K562 (cell line): ENCODE results near the gene CACNA2D3. TPM values are rescaled to one million over a fixed set of nuclear protein-coding genes. Genes with fewer than 3 reads are reported as not detected.

Source experiments
- ATAC-seq: fragments of 200-7000 bp; cut with Tn5 transposase; 3 replicates; pipeline ENCODE4 v1.9.1; 2020; ENCODE audit warnings: moderate library complexity
- BruUV-seq: library from RNA; stranded (reverse); fragments of 400-500 nt; replicated peaks from 2 replicates; lab custom pipeline; 2021; lab: Mats Ljungman, UMichigan
- CTCF ChIA-PET: fragments of 300-600 bp; formaldehyde crosslinking; extraction: SDS; loops from one replicate; lab custom pipeline; 2021; ENCODE audit warnings: low intra/inter-chr PET ratio; lab: Yijun Ruan, JAX
- POLR2A ChIA-PET: fragments of 300-600, 350-650 bp; sonication (Branson Sonifier 250); formaldehyde crosslinking; extraction: SDS; loops from one replicate; lab custom pipeline; 2021; ENCODE audit warnings: antibody characterized with exemption, inconsistent platforms; lab: Yijun Ruan, JAX
- DNase-seq, 4 experiments: peaks; one replicate each; pipeline versions ENCODE4 v3.0.0 to v3.0.0-alpha.2; 2011 to 2018; ENCODE audit warnings: low spot score in 3 of 4, mixed read lengths in 3 of 4; ENCODE audit errors: extremely low read depth in 1 of 4
- FAIRE-seq: peaks from 2 replicates; lab custom pipeline; 2011; peaks lifted over from hg19 to GRCh38; lab: Jason Lieb, UNC
- H2AFZ ChIP-seq: 2 replicates; pipeline ENCODE4 v1.6.0; 2011; ENCODE audit warnings: low read depth, low read length, control low read depth, inconsistent platforms
- H3K27ac ChIP-seq: fragments of 200-600 bp; 3 replicates; pipeline ENCODE4 v1.8.0; 2011; ENCODE audit warnings: low read depth, mild to moderate bottlenecking, control low read depth, inconsistent platforms, low read length, moderate library complexity, mixed read lengths; ENCODE audit errors: extremely low read depth
- H3K27me3 ChIP-seq, 2 experiments: fragments of 300-600 bp in 1 of 2; 2 replicates in 1 of 2; 3 replicates in 1 of 2; pipeline versions ENCODE4 v1.6.0 to v1.8.0; 2011; ENCODE audit warnings: inconsistent platforms in 2 of 2, low read length in 2 of 2, mild to moderate bottlenecking in 1 of 2, mixed read lengths in 1 of 2, moderate library complexity in 1 of 2; ENCODE audit not compliant: control insufficient read depth in 2 of 2, insufficient read depth in 2 of 2
- H3K36me3 ChIP-seq: fragments of 300-600 bp; 3 replicates; pipeline ENCODE4 v1.8.0; 2011; ENCODE audit warnings: mild to moderate bottlenecking, low read length, inconsistent platforms; ENCODE audit not compliant: control insufficient read depth, insufficient read depth
- H3K4me1 ChIP-seq, 2 experiments: fragments of 200-600 bp in 1 of 2; replicated peaks in 1 of 2; 2 replicates in 1 of 2; 3 replicates in 1 of 2; pipeline versions ENCODE4 v1.5.1 to v1.8.0; 2011; ENCODE audit warnings: inconsistent platforms in 2 of 2, low read length in 2 of 2, mild to moderate bottlenecking in 1 of 2, mixed read lengths in 1 of 2, moderate library complexity in 1 of 2; ENCODE audit not compliant: control insufficient read depth in 2 of 2, insufficient read depth in 2 of 2
- H3K4me2 ChIP-seq: 2 replicates; pipeline ENCODE4 v1.6.1; 2011; ENCODE audit warnings: low read length, control low read depth, inconsistent platforms, mixed read lengths; ENCODE audit not compliant: insufficient read depth
- H3K4me3 ChIP-seq: fragments of 200-600 bp; sonication (generic), shearing (Covaris generic); 2 replicates; pipeline ENCODE4 v1.5.1; 2016; ENCODE audit warnings: control low read depth, inconsistent platforms
- H3K79me2 ChIP-seq: fragments of 200-600 bp; 3 replicates; pipeline ENCODE4 v1.8.0; 2011; ENCODE audit warnings: low read length, inconsistent platforms; ENCODE audit not compliant: control insufficient read depth, insufficient read depth
- H3K9ac ChIP-seq, 2 experiments: 2 replicates each; pipeline versions ENCODE4 v1.6.0 to v1.6.1; 2011; ENCODE audit warnings: low read depth in 2 of 2, low read length in 2 of 2, control low read depth in 1 of 2, inconsistent platforms in 1 of 2, mild to moderate bottlenecking in 1 of 2, mixed read lengths in 1 of 2; ENCODE audit not compliant: insufficient read depth in 1 of 2
- H3K9me1 ChIP-seq: one replicate; pipeline ENCODE4 v1.6.0; 2011; ENCODE audit warnings: inconsistent platforms, mild to moderate bottlenecking, low read length, moderate library complexity; ENCODE audit not compliant: control insufficient read depth, insufficient read depth
- H3K9me3 ChIP-seq: replicated peaks from 2 replicates; pipeline ENCODE4 v1.5.1; 2011; ENCODE audit warnings: low read depth, low read length, inconsistent platforms; ENCODE audit not compliant: control insufficient read depth, insufficient read depth
- H4K20me1 ChIP-seq: replicated peaks from 2 replicates; pipeline ENCODE4 v1.6.1; 2011; ENCODE audit warnings: low read length, inconsistent platforms, mixed read lengths; ENCODE audit not compliant: control insufficient read depth, insufficient read depth
- CHD1 ChIP-seq: fragments of 200-600 bp; sonication (generic); IDR thresholded peaks from one replicate; pipeline ENCODE4 v1.6.1; 2012; ENCODE audit warnings: mild to moderate bottlenecking, moderate library complexity, low read length, inconsistent platforms
- DACH1 ChIP-seq: fragments of 450-650 bp; IDR thresholded peaks from 2 replicates; pipeline ENCODE4 v1.6.1; 2018; ENCODE audit not compliant: partially characterized antibody
- HCFC1 ChIP-seq: IDR thresholded peaks from 2 replicates; pipeline ENCODE4 v1.6.1; 2012; ENCODE audit warnings: low read depth, low read length, improper control_type of control experiment
- HOMEZ ChIP-seq: fragments of 250-450 bp; sonication (Bioruptor Pico); IDR thresholded peaks from 2 replicates; pipeline ENCODE4 v1.4.0; 2020; ENCODE audit warnings: mild to moderate bottlenecking, moderate library complexity
- ID3 ChIP-seq, 2 experiments: fragments of 250-450 bp in 1 of 2; fragments of 450-650 bp in 1 of 2; sonication (Bioruptor Pico) in 1 of 2; IDR thresholded peaks; 2 replicates each; pipeline versions ENCODE4 v1.6.1 to v1.8.0; 2016 to 2021; ENCODE audit warnings: mild to moderate bottlenecking in 2 of 2, moderate library complexity in 2 of 2, missing compliant biosample characterization in 1 of 2, missing genetic modification characterization in 1 of 2
- NELFE ChIP-seq: IDR thresholded peaks from 2 replicates; pipeline ENCODE4 v1.6.1; 2011; ENCODE audit warnings: mild to moderate bottlenecking; ENCODE audit not compliant: insufficient read depth, insufficient read length
- PHB2 ChIP-seq: fragments of 450-650 bp; IDR thresholded peaks from 2 replicates; pipeline ENCODE4 v1.6.1; 2017; ENCODE audit warnings: low read depth
- POLR2A ChIP-seq: fragments of 450-650 bp; conservative IDR thresholded peaks from 2 replicates; pipeline ENCODE4 v1.6.1; 2016
- SAFB ChIP-seq: fragments of 200-400 bp; formaldehyde crosslinking; IDR thresholded peaks from 2 replicates; pipeline ENCODE4 v1.6.1; 2017; ENCODE audit warnings: low read depth, low read length, borderline replicate concordance
- TOE1 ChIP-seq, 2 experiments: fragments of 450-650 bp in 1 of 2; sonication (generic) in 1 of 2; formaldehyde crosslinking in 1 of 2; IDR thresholded peaks; 2 replicates each; pipeline versions ENCODE4 v1.7.1 to v1.8.0; 2016 to 2022; ENCODE audit warnings: borderline replicate concordance in 2 of 2, mild to moderate bottlenecking in 2 of 2, antibody characterized with exemption in 1 of 2, inconsistent platforms in 1 of 2, low read depth in 1 of 2, missing genetic modification reagents in 1 of 2, moderate library complexity in 1 of 2
- XRCC3 ChIP-seq: fragments of 450-650 bp; IDR thresholded peaks from 2 replicates; pipeline ENCODE4 v1.6.1; 2017; ENCODE audit warnings: mild to moderate bottlenecking, moderate library complexity
- ZNF165 ChIP-seq: fragments of 250-450 bp; sonication (Bioruptor Pico); IDR thresholded peaks from 2 replicates; pipeline ENCODE4 v1.4.0; 2020; ENCODE audit warnings: borderline replicate concordance
- ZNF277 ChIP-seq: fragments of 250-450 bp; sonication (Bioruptor Pico); IDR thresholded peaks from 2 replicates; pipeline ENCODE4 v1.8.0; 2022; ENCODE audit warnings: inconsistent platforms, mild to moderate bottlenecking, moderate library complexity, borderline replicate concordance
- ZNF518B ChIP-seq: fragments of 250-450 bp; sonication (Bioruptor Pico); IDR thresholded peaks from 2 replicates; pipeline ENCODE4 v1.5.0; 2021; ENCODE audit warnings: mild to moderate bottlenecking, moderate library complexity
- WGBS: fragments of 100-300 bp; shearing (Covaris generic); methylation state at CpG from one replicate; pipeline ENCODE4 v1.1.6; 2016; ENCODE audit warnings: low coverage, mixed read lengths; ENCODE audit not compliant: insufficient coverage; ENCODE audit errors: missing lambda C conversion rate; 5-methylcytosine and 5-hydroxymethylcytosine counted together
- in situ Hi-C: fragments of 300-500 bp; cut with MboI; formaldehyde crosslinking; loops from 4 replicates; pipeline ENCODE4 v1.15.0; 2018; ENCODE audit warnings: inconsistent platforms, mixed read lengths
- intact Hi-C: fragments of 100-400 bp; cut with micrococcal nuclease; formaldehyde crosslinking; loops from 2 replicates; pipeline ENCODE4 v1.14.2; 2022
- polyA plus RNA-seq, 8 experiments: library from polyadenylated mRNA; depleted of rRNA in 4 of 8; stranded (reverse) in 5 of 8; unstranded in 3 of 8; fragments of >200 nt; fragmentation: Nextera tagmentation in 2 of 8; fragmentation: Illumina TruSeq in 1 of 8; extraction: Ambion mirVana in 2 of 8; extraction: Trizol in 1 of 8; gene quantifications; 2 replicates each; pipeline versions ENCODE4 v1.2.1 to v1.2.3, GENCODE V29; 2011 to 2014; ENCODE audit warnings: inconsistent platforms in 1 of 8, missing spikeins in 1 of 8
- total RNA-seq, 7 experiments: library from RNA; depleted of rRNA in 6 of 7; stranded (reverse); fragments of >200 nt in 6 of 7; fragmentation: Illumina TruSeq in 2 of 7; extraction: Trizol in 2 of 7; gene quantifications; 2 replicates each; pipeline versions ENCODE4 v1.2.1 to v1.2.3, GENCODE V29; 2011 to 2021; ENCODE audit warnings: low replicate concordance in 1 of 7

CACNA2D3 gene
- total and polyA plus RNA-seq, 9 of the 15 experiments (the other 6 are each of a cell fraction or from before 2014, with no cell fraction given) = 0.01 TPM; not detected in 8

GRCh38 chr3:54599716-54600115, 477.4 kb downstream of the CACNA2D3 start:
- FAIRE-seq (no peak), DNase-seq (no peak), ATAC-seq (no peak)
- Histone ChIP-seq H3K36me3 (no peaks in the 10 kb centered on the region), H3K9ac (no peak overlapping the region), H3K27me3 (peaks cover 0 to 6% of the 10 kb centered on the region in 2 experiments; a peak in 1 of 5 replicates), H3K79me2 (no peaks in the 10 kb centered on the region), H3K4me2 (no peak overlapping the region), H3K27ac (no peak overlapping the region), H3K9me1 (no peaks in the 10 kb centered on the region), H3K9me3 (no peaks in the 10 kb centered on the region), H4K20me1 (no peaks in the 10 kb centered on the region), H2AFZ (no peak overlapping the region), H3K4me3 (no peak overlapping the region), H3K4me1 (no peaks in the 10 kb centered on the region)
- in situ Hi-C loops (no loop called here), intact Hi-C loops (no loop called here)
- ChIA-PET CTCF (no interaction called here), POLR2A (no interaction called here)
- no TSS peak for BruUV-seq
- WGBS = 2% methylated on average over 7 of the region's 9 CpGs
- TF ChIP-seq DACH1 = no peak
- no peak for TF ChIP-seq ZNF277 (CRISPR knock-in tag)
- no peak for TF ChIP-seq SAFB
- TF ChIP-seq ZNF165 (CRISPR knock-in tag) = no peak
- TF ChIP-seq HCFC1 = no peak
- TF ChIP-seq ZNF518B (CRISPR knock-in tag) = no peak
- TF ChIP-seq HOMEZ (CRISPR knock-in tag) = no peak
- no peak for TF ChIP-seq TOE1 (IDR thresholded peaks at IDR 0.05; ENCODE audit: borderline replicate concordance)
- no peak for TF ChIP-seq TOE1 (CRISPR knock-in tag; IDR thresholded peaks at IDR 0.05; ENCODE audit: borderline replicate concordance, low read depth)
- no peak for TF ChIP-seq CHD1
- no peak for TF ChIP-seq XRCC3
- no peak for TF ChIP-seq NELFE
- TF ChIP-seq POLR2A = no peak
- TF ChIP-seq PHB2 = no peak
- TF ChIP-seq ID3 (CRISPR knock-in tag; IDR thresholded peaks at IDR 0.05) = no peak
- no peak for TF ChIP-seq ID3 (tag; IDR thresholded peaks at IDR 0.05)
